Brain microvascular endothelial cell (primary cell): ENCODE measurements around the gene IFIT3.
A peak's percentile ranks its signal among the peaks of the same experiment; 100 is the strongest.
"Not testable (repeated sequence)": the region's sequence is repeated elsewhere in the genome, so short reads cannot be mapped to it uniquely, and the experiment has no call there.

Source experiments
- DNase-seq: peaks from one replicate; pipeline ENCODE4 v3.0.0-alpha.2; 2020
- H3K27ac ChIP-seq: fragments of 250-450 bp; sonication (Bioruptor Pico); 2 replicates; pipeline ENCODE4 v1.5.1; 2020; ENCODE audit warnings: mild to moderate bottlenecking, moderate library complexity
- H3K27me3 ChIP-seq: fragments of 250-450 bp; sonication (Bioruptor Pico); replicated peaks from 2 replicates; pipeline ENCODE4 v1.5.1; 2020; ENCODE audit warnings: mild to moderate bottlenecking
- H3K36me3 ChIP-seq: fragments of 250-450 bp; sonication (Bioruptor Pico); replicated peaks from 2 replicates; pipeline ENCODE4 v1.5.1; 2020; ENCODE audit warnings: mild to moderate bottlenecking
- H3K4me3 ChIP-seq: 2 replicates; pipeline ENCODE4 v1.5.1; 2011; ENCODE audit warnings: low read depth, mild to moderate bottlenecking, control low read depth, low read length, moderate library complexity
- in situ Hi-C: cut with HindIII; loops from 2 replicates; pipeline ENCODE4 v1.10.0; 2017; ENCODE audit warnings: low sequenced_read_pairs, low pct_ligation_motif_present
- TF ChIP-seq, protein P1 (sequence below): IDR thresholded peaks from 2 replicates; pipeline ENCODE4 v1.5.1; 2011; ENCODE audit warnings: low read depth, mild to moderate bottlenecking, moderate library complexity, low read length, control low read depth, inconsistent platforms; ENCODE audit errors: missing control alignments

The IFIT3 gene

DNA sequence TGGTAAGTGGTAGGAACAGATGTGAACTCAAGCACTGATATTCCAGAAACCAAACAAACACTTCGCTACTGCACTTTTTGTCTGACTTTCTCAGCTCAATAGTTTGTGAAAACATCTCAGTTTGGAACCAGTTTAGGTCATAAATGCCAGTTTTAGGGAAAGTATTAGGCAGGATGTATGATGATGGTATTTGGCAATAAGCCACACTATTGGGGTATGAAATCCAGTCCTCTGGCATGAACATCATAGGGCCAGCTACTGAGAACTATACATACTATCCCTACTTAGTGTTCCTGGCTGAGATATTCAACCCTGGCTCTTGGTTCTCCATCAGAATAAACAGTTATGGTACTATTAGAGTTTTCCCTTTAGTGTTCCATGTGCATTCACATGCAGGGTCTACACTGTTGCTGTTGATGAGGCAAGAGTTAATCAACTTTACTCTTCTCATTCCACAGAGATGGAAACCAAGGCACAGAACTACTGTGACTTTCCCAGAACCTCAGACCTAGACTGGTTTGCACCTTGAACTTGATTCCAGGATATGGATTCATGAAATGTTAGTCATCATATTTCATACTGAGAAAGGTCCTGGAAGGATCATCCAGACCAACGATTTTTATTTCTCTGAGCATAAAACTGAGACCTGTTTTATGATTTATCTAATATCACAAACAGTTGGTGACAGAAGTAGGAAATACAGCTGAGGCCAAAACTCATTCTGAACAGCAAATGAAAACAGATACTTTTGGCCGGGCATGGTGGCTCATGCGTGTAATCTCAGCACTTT is 46.0 kb upstream of the IFIT3 start:
- in situ Hi-C loops = no loop called here
- Histone ChIP-seq H3K27ac (peak overlapping the region; percentile 74), H3K36me3 (no peaks in the 10 kb centered on the region), H3K4me3 (no peak overlapping the region), H3K27me3 (no peaks in the 10 kb centered on the region)
- TF ChIP-seq, protein P1, sequence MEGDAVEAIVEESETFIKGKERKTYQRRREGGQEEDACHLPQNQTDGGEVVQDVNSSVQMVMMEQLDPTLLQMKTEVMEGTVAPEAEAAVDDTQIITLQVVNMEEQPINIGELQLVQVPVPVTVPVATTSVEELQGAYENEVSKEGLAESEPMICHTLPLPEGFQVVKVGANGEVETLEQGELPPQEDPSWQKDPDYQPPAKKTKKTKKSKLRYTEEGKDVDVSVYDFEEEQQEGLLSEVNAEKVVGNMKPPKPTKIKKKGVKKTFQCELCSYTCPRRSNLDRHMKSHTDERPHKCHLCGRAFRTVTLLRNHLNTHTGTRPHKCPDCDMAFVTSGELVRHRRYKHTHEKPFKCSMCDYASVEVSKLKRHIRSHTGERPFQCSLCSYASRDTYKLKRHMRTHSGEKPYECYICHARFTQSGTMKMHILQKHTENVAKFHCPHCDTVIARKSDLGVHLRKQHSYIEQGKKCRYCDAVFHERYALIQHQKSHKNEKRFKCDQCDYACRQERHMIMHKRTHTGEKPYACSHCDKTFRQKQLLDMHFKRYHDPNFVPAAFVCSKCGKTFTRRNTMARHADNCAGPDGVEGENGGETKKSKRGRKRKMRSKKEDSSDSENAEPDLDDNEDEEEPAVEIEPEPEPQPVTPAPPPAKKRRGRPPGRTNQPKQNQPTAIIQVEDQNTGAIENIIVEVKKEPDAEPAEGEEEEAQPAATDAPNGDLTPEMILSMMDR = no peak
- no peak for DNase-seq

DNA sequence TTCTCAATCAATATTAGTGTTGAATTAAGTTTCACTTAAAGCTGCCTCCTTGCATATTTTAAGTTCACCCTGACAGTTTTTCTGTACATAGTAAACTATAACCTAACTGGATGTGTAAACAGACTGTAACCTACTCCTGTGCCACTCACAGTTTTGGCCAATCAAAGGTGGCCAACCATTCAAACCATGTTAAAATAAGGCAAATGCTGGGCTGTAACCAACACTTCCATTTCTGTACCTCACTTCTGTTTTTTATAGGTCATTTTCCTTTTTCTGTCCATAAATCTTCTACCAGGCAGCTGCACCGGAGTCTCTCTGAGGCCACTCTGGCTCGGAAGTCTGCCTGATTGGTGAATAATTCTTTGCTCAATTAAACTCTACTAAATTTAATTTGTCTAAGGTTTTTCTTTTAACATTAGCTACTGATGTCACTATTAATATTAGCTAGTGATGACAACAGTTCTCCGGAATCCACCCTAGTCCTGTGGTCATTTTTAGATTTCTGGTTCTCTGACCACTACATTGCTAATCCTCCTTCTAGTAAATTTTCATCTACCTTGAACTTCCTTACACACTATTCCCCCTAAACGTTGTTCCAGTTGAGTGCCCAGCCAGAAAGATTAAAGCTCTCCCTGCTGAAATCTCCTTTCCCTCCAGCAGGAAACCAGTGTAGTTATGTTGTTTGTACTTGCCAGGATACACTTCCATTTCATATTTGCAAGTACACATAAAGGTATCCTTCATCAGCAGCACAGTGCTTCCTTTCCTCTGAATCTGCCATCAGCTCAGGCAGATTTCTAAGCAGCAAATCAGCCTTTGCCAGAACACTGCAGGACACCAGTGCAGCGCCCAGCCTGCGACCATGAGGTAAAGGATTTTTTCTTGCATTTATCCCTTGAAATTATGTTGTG is 44.5 kb upstream of the IFIT3 start:
- in situ Hi-C loops = no loop called here
- H3K4me3 ChIP-seq = no peak overlapping the region
- TF ChIP-seq, protein P1 = no peak
- no peak for DNase-seq
- H3K36me3 ChIP-seq = no peaks in the 10 kb centered on the region
- H3K27me3 ChIP-seq = no peaks in the 10 kb centered on the region
- H3K27ac ChIP-seq = peak overlapping the region; percentile 74

DNA sequence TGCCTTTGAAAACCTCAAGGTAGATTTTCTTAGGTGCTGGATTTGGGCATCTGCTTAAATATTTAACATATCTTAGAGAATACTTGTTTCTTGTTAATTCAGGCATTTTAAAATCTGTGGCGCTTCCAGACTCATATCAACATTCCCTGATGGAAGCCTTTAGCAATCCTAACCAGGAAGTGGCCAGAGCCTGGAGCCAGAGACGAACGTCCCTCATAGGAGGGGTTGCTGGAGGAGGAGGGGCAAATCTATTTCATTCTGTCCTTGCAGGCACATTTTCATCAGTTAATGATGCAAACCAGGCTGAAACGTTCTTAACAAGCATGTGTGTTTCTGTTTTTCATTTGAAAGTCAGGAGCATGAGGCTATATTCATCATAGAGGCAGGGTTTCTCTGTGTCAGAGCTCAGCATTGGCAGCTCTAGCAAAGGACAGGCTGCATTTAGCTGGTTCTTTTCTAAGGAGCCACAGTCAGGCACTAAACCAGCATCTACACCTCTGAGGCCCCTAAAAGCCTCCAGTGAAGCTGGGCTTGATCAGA is 43.8 kb upstream of the IFIT3 start:
- peak overlapping the region; percentile 74 for H3K27ac ChIP-seq
- in situ Hi-C loops = no loop called here

GRCh38 chr10:89284711-89285110 is 43.1 kb upstream of the IFIT3 start:
- H3K4me3 ChIP-seq, DNase-seq, in situ Hi-C loops, H3K36me3 ChIP-seq, H3K27me3 ChIP-seq: not testable (repeated sequence)
- peak overlapping the region; percentile 74 for H3K27ac ChIP-seq

More for the DNA sequence above, 43.8 kb upstream of the IFIT3 start:
- Histone ChIP-seq H3K4me3 (no peak overlapping the region), H3K27me3 (no peaks in the 10 kb centered on the region), H3K36me3 (no peaks in the 10 kb centered on the region)
- TF ChIP-seq, protein P1 = no peak
- no peak for DNase-seq

- H3K4me3 ChIP-seq, H3K27me3 ChIP-seq, in situ Hi-C loops, H3K27ac ChIP-seq, DNase-seq, H3K36me3 ChIP-seq: not testable (repeated sequence)
Measured at GRCh38 chr10:89285303-89285702, 42.5 kb upstream of the IFIT3 start.

DNA sequence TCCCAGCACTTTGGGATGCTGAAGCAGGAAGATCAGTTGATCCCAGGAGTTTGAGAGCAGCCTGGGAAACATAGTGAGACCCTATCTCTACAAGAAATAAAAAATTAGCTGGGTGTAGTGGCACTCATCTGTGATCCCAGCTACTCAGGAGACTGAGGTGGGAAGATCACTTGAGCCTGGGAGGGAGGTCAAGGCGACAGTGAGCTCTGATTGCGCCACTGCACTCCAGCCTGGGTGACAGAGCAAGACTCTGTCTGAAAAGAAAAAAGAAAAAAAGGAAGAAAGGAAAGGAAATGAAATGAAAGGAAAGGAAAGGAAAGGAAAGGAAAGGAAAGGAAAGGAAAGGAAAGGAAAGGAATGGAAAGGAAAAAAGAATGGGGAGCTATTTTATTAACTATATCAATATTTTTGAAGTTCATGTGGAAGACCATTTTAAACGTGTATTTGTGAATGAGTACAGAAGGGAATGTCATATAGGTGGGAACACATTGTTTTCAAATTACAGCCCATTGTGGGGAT is 33.0 kb upstream of the IFIT3 start:
- TF ChIP-seq, protein P1 = no peak
- Histone ChIP-seq H3K27ac (no peak overlapping the region), H3K4me3 (no peak overlapping the region), H3K27me3 (no peaks in the 10 kb centered on the region), H3K36me3 (no peaks in the 10 kb centered on the region)
- in situ Hi-C loops = no loop called here
- DNase-seq = no peak
